Amniotic epithelial cell (primary cell): ENCODE measurements around the gene PTPRN2.

ENCODE experiments used
- DNase-seq: peaks from one replicate; pipeline ENCODE4 v3.0.0-alpha.2; 2010; ENCODE audit warnings: low read depth

PTPRN2 gene

GRCh38 chr7:157827045-157827862, 760.4 kb downstream of the PTPRN2 start:
- DNase-seq, result no peak

DNA sequence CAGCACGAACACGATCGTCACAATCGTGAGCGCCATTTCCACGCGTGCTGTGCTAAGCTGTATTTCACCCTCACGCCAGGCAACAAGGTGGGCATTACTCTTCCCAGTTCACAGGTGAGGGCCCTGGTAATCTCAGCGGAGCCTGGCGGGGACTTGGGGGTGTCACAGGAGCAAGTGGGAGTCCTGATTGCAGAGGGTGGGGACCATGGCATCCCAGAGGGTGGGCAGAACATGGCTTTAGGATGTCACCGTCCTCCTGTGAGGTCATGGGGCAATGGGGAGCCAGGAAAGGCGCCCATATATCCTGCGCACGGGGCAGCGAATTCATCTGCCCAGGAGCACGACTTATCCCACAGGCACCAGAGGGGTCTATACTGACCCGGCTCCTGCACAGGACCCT, 761.1 kb downstream of the PTPRN2 start:
- no peak for DNase-seq

GRCh38 chr7:157825325-157825724, 762.3 kb downstream of the PTPRN2 start:
- no peak for DNase-seq

DNA sequence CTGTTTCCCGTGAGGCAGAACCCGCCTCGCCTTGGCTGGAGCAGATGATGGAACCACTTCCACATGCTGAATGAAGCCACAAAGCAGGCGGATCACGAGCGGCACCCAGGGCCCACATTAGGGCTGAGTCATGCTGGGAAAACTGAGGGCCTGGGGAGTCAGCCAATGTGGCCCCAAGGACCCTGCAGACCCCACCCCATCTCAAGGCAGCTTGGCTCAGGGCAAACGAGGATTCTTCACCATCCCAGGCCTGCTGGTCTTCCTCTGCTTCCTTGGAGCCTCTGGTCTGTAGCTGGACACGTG, 762.9 kb downstream of the PTPRN2 start:
- no peak for DNase-seq

- DNase-seq, result no peak
Measured at GRCh38 chr7:157824011-157824818, 763.4 kb downstream of the PTPRN2 start.

DNA sequence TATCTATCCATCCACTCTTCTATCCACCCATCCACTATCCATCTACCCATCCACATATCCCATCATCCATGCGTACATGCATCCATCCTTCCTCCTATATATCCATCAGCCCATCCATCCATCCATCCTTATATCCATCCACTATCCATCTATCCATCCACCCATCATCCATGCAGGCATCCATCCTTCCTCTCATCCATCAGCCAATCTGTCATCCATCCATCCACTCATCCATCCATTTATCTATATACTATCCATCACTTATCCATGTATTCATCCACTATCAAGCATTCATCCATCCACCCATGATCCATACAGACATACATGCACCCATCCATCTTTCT, 765.0 kb downstream of the PTPRN2 start:
- no peak for DNase-seq

- no peak for DNase-seq
Measured at GRCh38 chr7:157821959-157822687, 765.5 kb downstream of the PTPRN2 start.

DNA sequence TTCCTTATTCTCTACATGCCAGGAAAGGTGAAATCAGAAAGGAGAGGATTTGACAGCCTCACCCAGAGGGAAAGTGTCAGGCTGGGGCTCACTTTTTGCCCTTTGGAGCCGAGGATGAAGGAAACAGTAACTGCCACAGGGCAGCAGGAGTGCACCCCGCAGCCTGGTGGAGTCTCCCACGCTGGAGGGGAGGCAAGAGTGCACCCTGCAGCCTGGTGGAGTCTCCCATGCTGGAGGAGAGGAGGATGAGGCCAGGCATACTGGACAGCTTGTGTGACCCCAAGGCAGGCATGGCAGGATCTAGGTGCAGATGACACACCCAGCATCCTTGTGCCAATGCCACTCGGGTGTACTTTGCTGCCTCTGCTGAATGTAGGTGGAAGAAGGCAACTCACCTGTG, 766.8 kb downstream of the PTPRN2 start:
- DNase-seq, result no peak

DNA sequence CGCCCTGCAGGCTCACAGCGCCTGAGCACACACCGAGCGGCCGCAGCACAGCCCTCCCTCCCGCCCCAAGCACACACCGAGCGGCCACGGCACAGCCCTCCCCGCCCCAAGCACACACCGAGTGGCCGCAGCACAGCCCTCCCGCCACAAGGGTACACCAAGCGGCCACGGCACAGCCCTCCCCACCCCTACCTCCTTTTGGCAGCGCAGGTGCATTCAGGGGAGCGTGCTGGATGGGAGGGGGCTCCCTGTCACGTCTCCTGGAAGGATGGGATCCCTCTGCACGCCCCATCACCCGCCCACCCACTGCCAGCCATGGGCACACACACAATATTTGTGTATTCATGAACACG, 768.2 kb downstream of the PTPRN2 start:
- no peak for DNase-seq

DNA sequence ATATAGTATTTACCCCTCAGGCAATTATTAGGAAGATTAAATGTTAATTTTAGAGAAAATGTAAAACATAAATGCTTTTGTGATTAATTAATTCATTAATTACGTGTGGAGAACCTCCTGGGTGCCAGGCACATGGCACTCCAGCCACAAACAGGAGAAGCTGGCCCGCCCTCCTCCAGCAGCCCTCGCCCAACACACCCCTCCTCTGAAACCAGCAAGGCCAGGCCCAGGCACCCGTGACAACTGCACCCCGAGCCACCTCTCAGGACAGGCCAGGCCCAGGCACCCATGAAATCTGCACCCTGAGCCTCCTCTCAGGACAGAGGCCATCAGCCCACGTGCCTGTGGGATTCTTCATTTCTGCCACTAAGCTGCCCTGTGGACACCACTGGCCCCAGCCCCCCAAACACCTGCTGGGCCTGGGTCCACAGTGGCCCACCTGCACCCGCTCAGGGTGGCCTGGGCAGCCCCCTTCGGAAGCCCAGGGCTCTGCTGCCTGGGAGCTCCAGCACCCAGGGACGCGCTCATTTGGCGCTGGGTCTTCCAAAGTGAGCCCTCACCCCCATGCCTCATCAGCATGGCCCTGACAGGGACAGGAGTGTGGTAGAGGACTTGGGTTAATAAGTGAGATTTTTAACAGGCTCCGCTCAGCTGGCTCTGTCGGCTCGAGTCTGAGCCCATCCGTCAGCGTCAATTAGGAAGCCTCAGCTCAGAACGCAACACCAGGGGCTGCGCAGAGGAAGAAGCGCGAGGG, 768.7 kb downstream of the PTPRN2 start:
- no peak for DNase-seq

GRCh38 chr7:157817944-157818700, 769.5 kb downstream of the PTPRN2 start:
- DNase-seq, result no peak

- no peak for DNase-seq
Measured at GRCh38 chr7:157817433-157817832, 770.2 kb downstream of the PTPRN2 start.

DNA sequence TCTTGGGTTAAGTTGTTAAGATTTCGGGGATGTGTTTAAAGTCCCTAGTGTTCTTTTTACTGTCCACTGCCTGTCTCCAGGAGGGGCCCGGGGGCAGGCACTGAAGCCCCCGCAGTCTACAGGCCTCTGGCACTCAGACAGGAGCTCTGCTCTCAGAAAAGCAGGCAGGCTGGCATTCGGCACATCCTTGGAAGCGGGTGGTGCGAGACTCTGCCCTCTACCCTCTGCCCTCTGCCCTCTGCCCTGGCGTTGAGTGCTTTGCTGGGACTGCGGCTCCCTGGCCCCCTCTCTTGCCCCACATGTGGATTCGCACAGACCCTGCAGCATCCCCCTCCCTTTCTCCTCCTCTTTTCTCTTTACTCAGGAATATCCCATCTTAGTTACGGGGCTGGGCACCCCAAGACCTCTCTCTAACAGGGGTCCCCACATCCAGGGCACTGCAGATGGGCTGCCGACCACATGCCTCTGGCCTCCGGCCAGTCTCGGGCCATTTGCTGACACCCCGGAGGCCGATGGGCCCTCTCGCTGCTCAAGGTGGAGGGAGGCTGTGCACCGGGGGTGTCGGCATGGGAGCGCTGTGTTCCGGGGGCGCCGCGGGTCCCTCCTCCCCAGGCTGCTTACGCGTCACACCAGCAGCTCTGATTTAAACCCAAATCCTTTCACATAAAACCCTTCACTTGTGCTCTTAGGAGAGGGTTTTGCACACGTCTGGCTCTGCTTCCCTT, 770.9 kb downstream of the PTPRN2 start:
- DNase-seq, result no peak

DNA sequence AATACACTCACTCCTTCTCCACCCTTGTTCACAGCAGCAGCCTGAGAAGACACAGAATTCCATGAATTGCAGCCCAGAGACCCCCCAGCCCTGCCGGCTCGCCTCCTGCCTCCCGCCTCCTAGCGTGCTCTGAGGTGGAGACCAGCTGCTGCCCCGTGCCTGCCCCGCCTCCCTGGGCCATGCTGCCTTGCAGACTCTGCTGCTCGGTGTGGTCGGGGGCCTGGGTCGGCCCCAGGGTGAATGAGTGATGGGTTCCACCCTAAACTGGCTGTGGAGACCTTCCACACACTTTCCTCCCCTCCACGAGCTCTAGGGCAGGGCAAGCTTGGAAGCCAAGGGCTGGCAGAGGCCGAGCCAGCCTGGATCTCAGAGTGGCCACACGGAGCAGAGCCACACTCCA, 771.5 kb downstream of the PTPRN2 start:
- no peak for DNase-seq

DNA sequence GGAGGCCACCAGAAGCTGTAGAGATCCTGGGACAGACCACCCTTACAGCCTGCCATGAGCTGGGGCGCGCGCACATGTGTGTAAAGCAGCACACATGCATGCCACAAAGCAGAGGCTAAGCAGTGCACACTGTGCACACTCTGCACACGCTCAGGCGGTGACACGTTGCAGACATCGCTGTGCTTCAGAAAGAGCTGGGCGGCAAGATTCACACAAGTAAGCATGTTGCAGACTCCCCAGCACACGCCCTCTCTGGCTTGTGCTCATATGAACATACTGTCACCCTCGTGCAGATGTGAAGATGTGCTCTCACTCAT, 772.0 kb downstream of the PTPRN2 start:
- no peak for DNase-seq

DNA sequence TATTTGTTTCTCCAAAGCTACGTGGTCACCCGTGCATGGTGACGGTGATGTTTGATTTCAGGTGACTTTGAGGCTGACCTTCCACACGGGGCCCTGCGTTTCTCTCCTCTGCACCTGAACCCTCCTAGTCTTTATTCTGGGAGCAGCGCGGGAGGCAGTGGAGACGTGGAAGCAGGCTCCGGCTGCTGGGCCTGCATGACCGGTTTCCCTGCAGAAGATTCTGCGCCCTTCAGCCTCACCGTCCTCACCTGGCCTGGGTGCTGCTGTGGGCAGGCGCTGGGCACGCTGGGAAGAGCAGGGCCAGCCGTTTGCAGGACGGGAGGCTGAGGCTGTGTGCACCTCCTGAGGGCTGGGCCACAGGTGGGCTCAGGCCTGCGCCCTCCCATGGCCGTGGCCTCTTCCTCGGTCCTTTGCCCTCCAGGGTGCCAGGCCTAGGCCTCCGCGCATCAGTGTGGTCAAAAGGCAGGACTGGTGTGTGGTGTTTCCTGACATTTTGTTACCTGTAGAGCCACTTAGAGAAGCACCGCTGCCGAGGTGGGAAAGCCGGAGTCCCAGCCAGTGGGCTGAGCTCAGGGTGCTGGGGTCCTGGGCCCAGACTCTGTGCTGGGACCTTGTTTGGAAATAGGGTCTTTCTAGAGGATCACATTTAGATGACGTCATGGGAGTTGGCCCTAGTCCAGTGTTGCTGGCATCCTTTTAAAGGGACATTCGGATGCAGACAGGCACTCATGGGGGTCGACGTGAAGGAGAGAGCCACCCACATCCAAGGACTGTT, 772.5 kb downstream of the PTPRN2 start:
- DNase-seq, result no peak

DNA sequence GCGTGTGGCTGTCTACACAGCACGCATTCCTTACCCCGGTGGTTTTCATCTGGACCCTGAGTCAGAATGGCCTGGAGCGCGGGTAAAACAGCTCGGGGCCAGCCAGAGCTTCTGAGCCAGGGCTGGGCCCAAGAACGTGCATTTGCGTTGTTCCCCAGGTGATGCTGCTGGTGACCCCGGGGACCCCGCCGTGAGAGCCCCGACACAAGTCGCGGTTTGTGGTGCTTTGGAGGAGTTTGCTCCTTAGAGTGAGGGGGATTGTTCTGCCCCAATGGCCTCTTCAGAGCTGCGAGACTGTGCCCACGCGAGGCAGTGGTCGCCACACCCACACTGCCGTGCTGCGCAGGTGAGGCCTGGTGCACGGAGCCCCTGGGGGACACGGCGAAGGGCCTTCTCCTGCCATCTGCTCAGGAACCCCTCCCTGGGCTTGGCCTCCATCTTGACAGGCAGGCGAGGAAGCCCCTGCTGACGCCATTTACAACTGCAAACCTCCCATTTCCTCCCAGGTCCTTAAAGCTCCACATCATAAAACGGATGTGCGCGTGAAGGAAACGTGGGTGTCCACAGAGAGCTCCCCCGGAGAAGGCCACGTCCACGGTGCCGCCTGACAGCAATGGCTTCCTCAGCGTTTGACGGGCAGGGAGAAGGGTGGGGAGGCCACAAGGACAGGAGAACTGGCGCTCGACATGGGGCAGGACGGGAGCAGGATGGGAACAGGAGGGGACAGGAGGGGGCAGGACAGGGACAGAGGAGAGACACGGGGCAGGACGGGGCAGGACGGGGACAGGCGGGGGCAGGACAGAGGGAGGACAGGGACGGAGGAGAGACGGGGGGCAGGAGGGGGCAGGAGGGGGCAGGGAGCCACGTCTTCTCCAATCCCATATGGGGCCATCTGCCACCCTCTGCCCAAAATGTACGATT, 773.6 kb downstream of the PTPRN2 start:
- no peak for DNase-seq

- no peak for DNase-seq
Measured at GRCh38 chr7:157813053-157813452, 774.6 kb downstream of the PTPRN2 start.

DNA sequence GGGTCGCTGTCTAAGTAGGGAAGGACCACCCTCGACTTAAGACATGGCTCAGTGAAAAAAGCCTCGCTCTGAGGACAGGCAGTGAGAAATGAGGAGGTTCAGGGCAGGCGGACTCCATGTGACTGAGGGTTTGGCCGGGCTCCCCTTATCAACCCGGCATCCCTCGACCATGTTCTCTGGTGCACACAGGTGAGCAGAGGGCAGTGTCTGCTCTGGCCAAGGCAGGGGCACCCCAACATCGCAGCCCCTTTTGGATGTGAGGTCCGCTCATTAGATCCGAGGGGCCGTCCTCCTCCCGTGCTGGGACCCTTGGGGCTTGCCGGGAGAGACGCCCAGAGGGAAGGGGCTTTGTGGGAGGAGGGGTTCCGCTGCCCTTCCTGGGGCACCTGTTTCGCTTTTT, 775.7 kb downstream of the PTPRN2 start:
- DNase-seq, result no peak
